GM12874 (cell line): ENCODE results near the gene ARL15.

Experiments used
- CTCF ChIP-seq: IDR thresholded peaks from 2 replicates; pipeline ENCODE4 v1.5.1; 2011; ENCODE audit warnings: low read depth, mild to moderate bottlenecking, control low read depth, low read length, moderate library complexity; ENCODE audit not compliant: insufficient read depth

The ARL15 gene

GRCh38 chr5:54234304-54234933 is 76.0 kb downstream of the ARL15 start:
- TF ChIP-seq CTCF, result peak; percentile 16; the same call in 1 of the 2 replicates

DNA sequence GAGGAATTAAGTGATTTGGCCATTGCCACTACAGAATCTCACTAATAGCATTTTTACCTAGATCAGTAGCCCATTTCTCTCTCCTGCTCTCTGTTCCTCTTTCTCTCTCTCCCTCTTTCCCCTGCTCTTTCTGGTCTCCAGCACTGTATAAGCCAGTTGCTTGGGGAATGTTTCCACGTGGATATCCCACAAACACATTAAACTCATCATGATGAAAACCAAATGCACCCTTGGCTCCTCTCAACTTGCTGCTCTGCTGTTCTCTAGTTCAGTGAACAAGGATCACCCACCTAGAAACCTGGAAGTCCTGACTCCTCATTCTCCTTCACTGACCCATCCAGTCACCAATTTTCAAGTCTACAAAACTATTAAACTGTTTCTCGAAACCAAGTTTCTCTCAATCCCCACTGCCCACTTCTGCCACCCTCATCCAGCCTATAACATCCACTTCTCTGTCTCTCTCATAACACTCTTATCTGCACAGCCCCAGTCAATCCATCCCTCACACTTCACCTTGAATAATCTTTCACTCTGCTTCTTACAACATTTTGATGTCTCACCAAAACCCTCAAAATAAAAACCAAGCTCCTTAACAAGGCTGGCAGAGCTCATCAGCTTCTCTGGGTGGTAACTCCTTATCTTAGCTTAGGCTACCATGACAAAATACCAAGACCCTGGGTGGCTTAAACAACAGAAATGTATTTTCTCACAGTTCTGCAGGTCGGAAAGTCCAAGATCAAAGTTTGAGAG is 79.3 kb downstream of the ARL15 start:
- TF ChIP-seq CTCF, result no peak

DNA sequence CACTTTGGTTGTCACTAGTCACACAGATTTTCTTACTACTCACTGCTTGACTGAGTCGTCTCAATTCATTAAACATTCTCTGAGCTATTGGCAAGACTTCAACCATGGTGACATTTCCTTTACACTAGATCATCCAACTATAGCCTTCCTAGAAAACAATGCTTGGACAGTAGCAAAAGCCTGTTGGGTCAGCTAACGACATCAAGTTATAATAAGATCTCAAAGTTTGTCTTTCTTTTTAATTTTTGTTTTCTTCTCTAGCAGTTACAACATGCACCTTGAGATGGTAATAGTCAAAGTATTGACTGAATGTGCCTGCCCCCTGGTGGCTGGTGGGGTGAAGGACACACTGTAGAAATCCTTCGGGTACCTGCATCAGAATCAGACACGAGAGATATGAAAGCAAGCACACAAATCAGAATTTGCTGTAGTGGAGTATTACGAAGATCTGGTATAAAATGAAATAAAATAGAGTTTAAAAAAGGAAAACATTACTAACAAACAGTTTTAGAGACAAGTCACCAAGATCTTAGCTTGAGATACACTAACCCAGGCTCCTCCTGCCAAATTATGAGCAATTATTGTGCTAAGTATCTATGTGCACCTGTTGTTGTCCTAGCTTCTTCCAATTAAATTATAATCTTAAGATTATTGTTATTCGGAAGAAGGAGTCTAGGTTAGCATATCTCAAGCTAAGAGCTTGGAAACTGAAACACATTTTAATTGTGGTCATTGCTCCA is 81.2 kb downstream of the ARL15 start:
- TF ChIP-seq CTCF, result peak; percentile 84

DNA sequence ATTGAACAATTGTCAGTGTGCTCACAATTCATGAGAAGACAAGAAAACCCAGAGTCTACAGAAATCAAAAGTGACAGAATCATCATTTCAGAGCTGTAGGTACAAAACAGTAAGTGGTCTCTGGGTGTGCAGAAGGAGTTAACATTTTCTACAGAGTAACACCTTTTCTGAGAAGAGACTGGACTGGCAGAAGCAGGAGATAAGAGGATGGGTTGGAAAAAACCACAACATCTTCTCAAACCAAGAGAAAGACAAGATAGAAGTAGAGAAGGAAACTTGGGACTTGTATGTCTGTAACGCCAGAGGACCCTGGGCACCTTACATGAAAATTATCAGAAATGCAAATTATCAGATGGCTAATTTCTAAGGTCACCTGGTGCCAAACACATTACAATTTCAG is 82.6 kb downstream of the ARL15 start:
- no peak for TF ChIP-seq CTCF

GRCh38 chr5:54227109-54227508 is 83.3 kb downstream of the ARL15 start:
- TF ChIP-seq CTCF, result no peak

DNA sequence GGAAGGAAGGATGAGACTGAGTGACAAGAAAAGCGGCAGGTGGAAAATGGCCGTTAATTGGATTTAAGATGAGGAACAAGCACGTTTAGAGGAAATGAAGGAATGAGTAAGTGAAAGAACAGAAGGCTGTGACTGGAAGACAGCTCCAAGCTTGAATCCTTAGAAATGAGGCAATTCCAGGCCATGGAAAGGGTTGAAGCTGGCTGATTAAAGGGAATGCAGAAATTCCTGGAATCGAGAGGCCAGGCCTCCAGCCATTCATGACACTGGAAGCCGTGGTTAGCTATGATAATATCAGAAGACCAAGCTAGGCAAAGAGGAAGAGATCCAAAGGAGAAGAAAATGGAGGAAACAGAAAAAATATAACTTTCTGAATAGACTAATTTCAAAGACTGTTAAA is 84.2 kb downstream of the ARL15 start:
- no peak for TF ChIP-seq CTCF

GRCh38 chr5:54224103-54224826 is 86.1 kb downstream of the ARL15 start:
- TF ChIP-seq CTCF, result no peak
